IPS-18c (cell line): ENCODE data around the gene FARSB.

Experiments used
- H3K4me3 ChIP-seq: 2 replicates; pipeline ENCODE4 v1.7.0; 2013; ENCODE audit warnings: low read depth, mild to moderate bottlenecking, low read length, moderate library complexity; ENCODE audit not compliant: insufficient read depth
- H3K9me3 ChIP-seq: one replicate; pipeline ENCODE4 v1.6.1; 2013; ENCODE audit warnings: mild to moderate bottlenecking, low read length, moderate library complexity; ENCODE audit not compliant: control insufficient read depth, insufficient read depth

FARSB gene

GRCh38 chr2:222535477-222535876 is 120.4 kb downstream of the FARSB start:
- peaks cover 2% of the 10 kb centered on the region for H3K9me3 ChIP-seq
- H3K4me3 ChIP-seq = no peak overlapping the region

GRCh38 chr2:222532315-222532714 is 123.6 kb downstream of the FARSB start:
- no peak overlapping the region for H3K4me3 ChIP-seq
- peaks cover 2% of the 10 kb centered on the region for H3K9me3 ChIP-seq

- H3K9me3 ChIP-seq = peaks cover 2% of the 10 kb centered on the region
- H3K4me3 ChIP-seq = no peak overlapping the region
Measured at GRCh38 chr2:222526480-222527277, 129.2 kb downstream of the FARSB start.

- H3K4me3 ChIP-seq = no peak overlapping the region
- peaks cover 2% of the 10 kb centered on the region for H3K9me3 ChIP-seq
Measured at GRCh38 chr2:222525811-222526210, 130.1 kb downstream of the FARSB start.

- H3K4me3 ChIP-seq = no peak overlapping the region
- no peaks in the 10 kb centered on the region for H3K9me3 ChIP-seq
Measured at GRCh38 chr2:222523783-222524544, 131.9 kb downstream of the FARSB start.

- H3K9me3 ChIP-seq = no peaks in the 10 kb centered on the region
- H3K4me3 ChIP-seq = no peak overlapping the region
Measured at GRCh38 chr2:222522082-222522481, 133.8 kb downstream of the FARSB start.

- no peaks in the 10 kb centered on the region for H3K9me3 ChIP-seq
- H3K4me3 ChIP-seq = no peak overlapping the region
Measured at GRCh38 chr2:222521099-222521498, 134.8 kb downstream of the FARSB start.
